H1 (cell line): ENCODE data around the gene CDC42EP3. TPM values are rescaled to one million over a fixed set of nuclear protein-coding genes. Genes with fewer than 3 reads are reported as not detected.

Source experiments
- polyA plus RNA-seq, 7 experiments: library from polyadenylated mRNA; depleted of rRNA in 3 of 7; stranded (reverse) in 5 of 7; unstranded in 2 of 7; fragments of >200 nt in 5 of 7; fragments of 200-250 nt in 2 of 7; gene quantifications; 1 replicate in 5 of 7; 2 replicates in 1 of 7; 4 replicates in 1 of 7; pipeline versions ENCODE4 v1.2.1 to v1.2.3, GENCODE V29; 2011 to 2013; ENCODE audit warnings: missing spikeins in 2 of 7, mixed read lengths in 2 of 7
- total RNA-seq: library from RNA; stranded (reverse); fragmentation: NEBNext Ultra II Directional; extraction: Animal tissue kit (Norgen Biotek cat#: 25700); gene quantifications from 2 replicates; pipeline ENCODE4 v1.2.1, GENCODE V29; 2021
- TF ChIP-seq, protein P1 (sequence below): IDR thresholded peaks from 2 replicates; pipeline ENCODE4 v1.6.1; 2012; ENCODE audit warnings: inconsistent platforms
- TF ChIP-seq, protein P2 (sequence below): IDR thresholded peaks from 2 replicates; pipeline ENCODE4 v1.6.1; 2011; ENCODE audit warnings: low read depth, mild to moderate bottlenecking, low read length; ENCODE audit not compliant: insufficient read depth

Gene CDC42EP3
- total and polyA plus RNA-seq, 2 of the 8 experiments (the other 6 are each of a cell fraction or from before 2014, with no cell fraction given) = 18.4 to 24.7 TPM

GRCh38 chr2:37656512-37657423 is 14.7 kb downstream of the CDC42EP3 start (continued):
- TF ChIP-seq, protein P1, sequence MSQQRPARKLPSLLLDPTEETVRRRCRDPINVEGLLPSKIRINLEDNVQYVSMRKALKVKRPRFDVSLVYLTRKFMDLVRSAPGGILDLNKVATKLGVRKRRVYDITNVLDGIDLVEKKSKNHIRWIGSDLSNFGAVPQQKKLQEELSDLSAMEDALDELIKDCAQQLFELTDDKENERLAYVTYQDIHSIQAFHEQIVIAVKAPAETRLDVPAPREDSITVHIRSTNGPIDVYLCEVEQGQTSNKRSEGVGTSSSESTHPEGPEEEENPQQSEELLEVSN = peak; percentile 67; the same call in 1 of the 2 replicates
- TF ChIP-seq, protein P2, sequence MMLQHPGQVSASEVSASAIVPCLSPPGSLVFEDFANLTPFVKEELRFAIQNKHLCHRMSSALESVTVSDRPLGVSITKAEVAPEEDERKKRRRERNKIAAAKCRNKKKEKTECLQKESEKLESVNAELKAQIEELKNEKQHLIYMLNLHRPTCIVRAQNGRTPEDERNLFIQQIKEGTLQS = no peak
